Motor neuron (in vitro differentiated cells): ENCODE measurements around the gene SKP1. TPM values are rescaled to one million over a fixed set of nuclear protein-coding genes. Genes with fewer than 3 reads are reported as not detected.

Experiments
- ATAC-seq, 8 experiments: fragments of 200-7000 bp; cut with Tn5 transposase; replicated peaks in 6 of 8; 2 replicates each; pipeline ENCODE4 v1.8.0; 2021; ENCODE audit warnings: mild to moderate bottlenecking in 8 of 8, moderate library complexity in 8 of 8
- H3K27ac ChIP-seq, 2 donors: fragments of 250-450 bp; sonication (Bioruptor Pico); 2 replicates each; pipeline ENCODE4 v1.9.0; 2021; ENCODE audit warnings: antibody characterized with exemption in 2 of 2, mild to moderate bottlenecking in 2 of 2, moderate library complexity in 1 of 2
- H3K4me1 ChIP-seq, 2 donors: fragments of 250-450 bp; sonication (Bioruptor Pico); replicated peaks in 1 of 2; 2 replicates each; pipeline ENCODE4 v1.6.1; 2021; ENCODE audit warnings: antibody characterized with exemption in 2 of 2, mild to moderate bottlenecking in 2 of 2, moderate library complexity in 1 of 2
- H3K4me3 ChIP-seq, 5 donors: fragments of 250-450 bp; sonication (Bioruptor Pico); 2 replicates each; pipeline ENCODE4 v1.9.0; 2021; ENCODE audit warnings: antibody characterized with exemption in 5 of 5, mild to moderate bottlenecking in 5 of 5, moderate library complexity in 4 of 5
- WGBS, 10 experiments: fragments of 450-650 bp; shearing (Covaris generic); methylation state at CpG; one replicate each; pipeline ENCODE4 v1.0.0; 2022; 5-methylcytosine and 5-hydroxymethylcytosine counted together
- in situ Hi-C, 9 experiments: fragments of 400-800 bp; cut with MboI; loops; one replicate each; pipeline ENCODE4 v1.15.0; 2021; ENCODE audit warnings: low sequenced_read_pairs in 9 of 9, low pct_unique_long_range_greater_than_20kb in 2 of 9; ENCODE audit not compliant: unreplicated experiment in 9 of 9
- total RNA-seq, 8 experiments: library from RNA; unstranded; fragments of 300-600 nt; gene quantifications; 2 replicates each; pipeline versions ENCODE4 v1.2.3 to v1.2.4, GENCODE V29; 2022

The SKP1 gene
- total RNA-seq, 8 experiments from 2014 or later: 368 to 550 (median 471) TPM

DNA sequence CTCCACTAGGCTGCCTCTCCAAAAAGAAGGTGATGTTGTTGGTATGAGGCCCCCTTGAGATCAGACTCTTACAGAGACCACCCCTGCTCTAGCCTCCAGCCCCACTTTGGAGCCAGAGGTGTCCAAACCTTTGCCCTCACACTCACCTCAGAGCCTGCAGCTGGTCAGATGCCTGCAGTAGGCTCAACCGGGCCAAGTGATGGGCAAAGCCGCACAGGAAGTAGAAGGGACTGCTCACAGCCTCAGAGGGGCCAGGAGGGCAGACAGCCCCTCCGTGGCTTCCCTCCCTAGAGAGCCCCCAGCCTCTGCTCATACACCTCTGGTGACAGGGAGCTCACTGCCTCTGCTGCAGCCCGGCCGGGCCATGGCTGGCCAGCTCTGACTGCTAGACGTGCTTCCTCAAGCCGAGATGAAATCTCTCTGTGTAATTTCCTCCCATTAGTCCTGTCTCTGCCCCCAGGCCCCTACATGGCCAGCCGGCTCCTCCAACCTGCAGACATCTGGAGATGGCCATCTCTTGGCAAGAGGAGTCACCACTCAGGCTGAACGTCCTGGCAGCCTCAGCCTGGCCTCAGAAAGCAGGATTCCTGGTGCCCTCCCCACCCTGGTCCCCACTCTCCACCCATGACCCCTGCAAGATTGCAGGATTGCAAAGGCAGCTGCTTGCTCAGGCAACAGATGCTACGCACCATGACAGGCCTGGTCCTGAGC, 69.6 kb downstream of the SKP1 start:
- WGBS, 10 experiments: 100% methylated on average over 1 of the region's 10 CpGs; no CpG with 5 or more reads in 9 of the 10 experiments
- no peak for ATAC-seq
- in situ Hi-C loops: no loop called here
- Histone ChIP-seq H3K27ac (no peak overlapping the region), H3K4me1 (no peaks in the 10 kb centered on the region), H3K4me3 (no peak overlapping the region)

DNA sequence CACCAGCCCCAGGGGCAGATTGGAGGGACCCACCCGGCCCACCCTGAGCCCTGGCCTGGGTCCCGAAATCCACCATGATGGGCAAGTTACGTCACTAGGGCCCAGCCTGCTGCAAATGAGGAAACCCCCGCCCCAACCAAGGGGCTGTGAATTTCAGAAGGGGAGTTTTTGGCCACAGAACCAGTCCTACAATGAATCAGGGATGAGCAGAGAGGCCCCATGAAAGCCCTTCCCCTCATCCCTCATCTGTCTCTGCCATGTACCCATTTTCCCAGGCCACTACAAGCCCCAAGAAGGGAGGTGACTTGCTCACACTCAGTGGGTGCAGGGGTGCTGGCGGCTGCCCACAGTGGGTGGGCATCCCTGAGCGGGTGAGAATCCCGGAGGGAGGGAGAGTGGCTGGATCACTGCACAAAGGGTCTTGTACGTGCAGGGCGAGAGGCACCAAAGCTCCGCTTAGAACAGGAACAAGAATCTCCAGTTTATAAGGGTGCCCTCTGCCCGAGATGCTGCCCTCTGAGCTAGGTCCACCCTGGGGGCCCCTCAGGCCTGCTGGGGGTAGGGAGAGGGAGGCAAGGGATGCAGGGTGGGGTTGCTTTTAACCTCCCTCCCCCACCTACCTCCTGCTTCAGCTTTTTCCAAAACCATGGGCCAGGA, 72.6 kb downstream of the SKP1 start:
- 70 to 80% (median 71%) methylated on average over 1 to 7 of the region's 11 CpGs; no CpG with 5 or more reads in 7 of the 10 experiments for WGBS, 10 experiments
- Histone ChIP-seq H3K4me3 (no peak overlapping the region), H3K4me1 (peaks cover 0 to 28% of the 10 kb centered on the region in 2 donors), H3K27ac (no peak overlapping the region)
- in situ Hi-C loops: no loop called here
- ATAC-seq: no peak

GRCh38 chr5:134103397-134103796, 73.4 kb downstream of the SKP1 start:
- no peak for ATAC-seq
- whole genome bisulfite sequencing, 10 experiments: 58 to 100% (median 100%) methylated on average over 1 to 5 of the region's 9 CpGs; no CpG with 5 or more reads in 3 of the 10 experiments
- Histone ChIP-seq H3K4me3 (no peak overlapping the region), H3K4me1 (peaks cover 0 to 31% of the 10 kb centered on the region in 2 donors), H3K27ac (no peak overlapping the region)
- in situ Hi-C loops: no loop called here

DNA sequence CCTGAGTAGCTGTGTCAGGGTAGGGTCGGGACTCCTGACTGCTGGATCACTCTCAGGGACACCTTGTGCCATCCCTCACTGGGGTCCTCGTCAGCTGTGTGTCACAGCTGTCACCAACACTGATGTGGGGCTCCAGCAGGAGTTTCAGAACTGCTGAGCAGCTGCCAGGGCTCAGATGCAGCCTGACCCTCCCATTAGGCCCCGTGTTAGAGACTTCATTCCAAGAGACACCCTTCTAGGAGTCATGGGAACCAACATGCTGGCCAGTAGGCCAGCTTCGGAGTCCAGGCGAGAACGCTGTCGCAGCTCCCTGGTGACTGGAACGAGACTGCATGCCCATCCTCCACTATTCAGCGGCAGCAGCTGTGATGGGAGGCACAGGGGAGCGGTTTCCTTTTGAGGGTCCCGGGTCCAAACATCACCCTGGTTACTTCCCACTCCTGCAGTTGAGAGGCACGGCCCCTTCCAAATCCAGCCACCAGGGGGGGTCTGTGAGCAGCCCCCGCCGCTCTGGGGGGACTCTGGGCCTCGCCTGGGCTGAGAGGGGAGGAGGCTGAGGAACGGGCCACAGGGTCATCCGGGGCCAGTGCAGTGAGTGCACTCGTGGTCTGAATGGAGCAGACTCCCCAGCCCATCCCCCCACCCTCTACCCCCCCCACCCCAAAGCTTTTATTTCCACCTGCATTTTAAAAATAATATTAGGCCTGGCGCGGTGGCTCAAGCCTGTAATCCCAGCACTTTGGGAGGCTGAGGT, 74.9 kb downstream of the SKP1 start:
- in situ Hi-C loops: no loop called here
- 11 to 90% (median 40%) methylated on average over 1 to 9 of the region's 20 CpGs; no CpG with 5 or more reads in 3 of the 10 experiments for WGBS, 10 experiments

GRCh38 chr5:134100283-134101091, 76.3 kb downstream of the SKP1 start:
- Histone ChIP-seq H3K4me3 (no peak overlapping the region), H3K27ac (no peak overlapping the region), H3K4me1 (peaks cover 0 to 41% of the 10 kb centered on the region in 2 donors)
- in situ Hi-C loops: no loop called here
- peak in 6 of 8 experiments; percentile 13 to 78 (median 51) for ATAC-seq
- WGBS, 10 experiments: 0 to 72% (median 58%) methylated on average over 1 to 9 of the region's 10 CpGs; no CpG with 5 or more reads in 3 of the 10 experiments

More for the DNA sequence above, 74.9 kb downstream of the SKP1 start:
- peak overlapping the region in 1 of 2 donors; percentile 2 for H3K27ac ChIP-seq
- no peak overlapping the region for H3K4me3 ChIP-seq
- peak; percentile 63 to 93 (median 84) for ATAC-seq
- peaks cover 0 to 39% of the 10 kb centered on the region in 2 donors for H3K4me1 ChIP-seq

DNA sequence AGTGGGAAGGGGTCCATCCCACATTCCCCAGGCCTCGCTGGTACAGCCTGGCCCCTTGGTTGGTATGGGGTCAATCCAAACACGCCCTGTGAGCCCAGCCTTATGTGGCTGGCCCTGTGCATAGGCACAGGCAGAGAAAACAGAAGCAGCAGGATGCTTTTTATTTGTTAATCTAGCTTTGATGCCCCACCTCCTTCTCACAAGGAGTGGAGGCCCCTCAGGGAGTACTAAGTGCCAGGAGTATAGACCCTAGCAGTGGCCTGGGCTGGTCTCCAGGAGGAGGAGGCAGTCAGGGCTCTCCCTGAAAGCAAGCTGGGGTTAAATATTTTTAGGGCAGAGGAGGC, 76.8 kb downstream of the SKP1 start:
- H3K4me1 ChIP-seq: peaks cover 0 to 41% of the 10 kb centered on the region in 2 donors
- ATAC-seq: peak in 6 of 8 experiments; percentile 6 to 65 (median 17)
- in situ Hi-C loops: no loop called here
- WGBS, 10 experiments: 60 to 100% (median 82%) methylated on average over 1 to 2 of the region's 2 CpGs; no CpG with 5 or more reads in 5 of the 10 experiments
- H3K4me3 ChIP-seq: no peak overlapping the region
- H3K27ac ChIP-seq: no peak overlapping the region

DNA sequence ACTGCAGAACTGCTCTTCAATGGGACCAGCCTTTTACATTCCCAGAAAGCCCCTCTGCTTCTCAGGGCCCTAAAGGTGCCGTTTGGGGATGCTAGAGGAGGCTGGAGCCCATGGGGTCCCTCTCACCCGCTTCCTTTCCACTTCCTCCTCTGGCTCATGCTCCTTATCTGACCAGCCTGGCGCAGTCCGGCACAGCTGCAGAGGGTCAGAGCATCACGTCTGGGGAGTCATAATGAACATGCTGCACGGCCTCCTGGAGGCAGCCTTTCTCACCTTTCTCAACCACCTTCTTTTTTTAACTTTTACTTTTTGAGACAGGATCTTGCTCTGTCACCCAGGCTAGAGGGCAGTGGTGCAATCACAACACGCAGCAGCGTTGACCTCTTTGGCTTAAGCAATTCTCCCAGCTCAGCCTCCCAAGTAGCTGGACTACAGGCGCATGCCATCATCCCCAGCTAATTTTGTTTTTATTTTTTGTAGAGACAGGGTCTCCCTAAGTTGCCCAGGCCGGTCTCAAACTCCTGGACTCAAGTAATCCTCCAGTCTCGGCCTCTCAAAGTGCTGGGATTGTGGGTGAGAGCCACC, 77.4 kb downstream of the SKP1 start:
- H3K27ac ChIP-seq: no peak overlapping the region
- H3K4me3 ChIP-seq: no peak overlapping the region
- peaks cover 0 to 41% of the 10 kb centered on the region in 2 donors for H3K4me1 ChIP-seq
- 65 to 100% (median 85%) methylated on average over 1 to 7 of the region's 11 CpGs; no CpG with 5 or more reads in 4 of the 10 experiments for WGBS, 10 experiments
- in situ Hi-C loops: no loop called here
- ATAC-seq: no peak

Other genes starting within 250 kb of the SKP1 start
- 10 to 100 TPM; 27.3 to 92.6 (median 46.9) TPM for gene C5orf15, start 208.3 kb downstream of the SKP1 start, total RNA-seq
- 100 to 1,000 TPM; 157 to 304 (median 187) TPM for gene VDAC1, start 172.0 kb downstream of the SKP1 start, total RNA-seq
- gene TCF7, start 62.3 kb downstream of the SKP1 start, total RNA-seq: 10 to 100 TPM in 2 of 8 experiments, 1 to 10 TPM in 6; 2.2 to 20.9 (median 5.3) TPM
- gene PPP2CA, start 49.1 kb upstream of the SKP1 start, total RNA-seq: 10 to 100 TPM; 51.9 to 86.0 (median 69.2) TPM
- 10 to 100 TPM in 4 of 8 experiments, 1 to 10 TPM in 4; 3.1 to 16.3 (median 8.9) TPM for gene CDKL3, start 190.2 kb upstream of the SKP1 start, total RNA-seq
- gene UBE2B, start 194.6 kb upstream of the SKP1 start, total RNA-seq: 10 to 100 TPM; 27.9 to 72.9 (median 41.9) TPM
- gene CDKN2AIPNL, start 234.9 kb upstream of the SKP1 start, total RNA-seq: 10 to 100 TPM; 30.6 to 67.3 (median 44.6) TPM